B cell (primary cell): ENCODE data around the gene FRMD4A.

Experiments
- EZH2 ChIP-seq: IDR thresholded peaks from 2 replicates; pipeline ENCODE4 v1.6.1; 2012; ENCODE audit warnings: borderline replicate concordance, low read depth, mild to moderate bottlenecking, moderate library complexity, low read length; ENCODE audit not compliant: insufficient read depth, poor library complexity, severe bottlenecking
- TF ChIP-seq, protein P1 (sequence below): fragments of 200-600 bp; IDR thresholded peaks from one replicate; pipeline ENCODE4 v1.8.0; 2022; ENCODE audit warnings: antibody characterized with exemption, mild to moderate bottlenecking

DNA sequence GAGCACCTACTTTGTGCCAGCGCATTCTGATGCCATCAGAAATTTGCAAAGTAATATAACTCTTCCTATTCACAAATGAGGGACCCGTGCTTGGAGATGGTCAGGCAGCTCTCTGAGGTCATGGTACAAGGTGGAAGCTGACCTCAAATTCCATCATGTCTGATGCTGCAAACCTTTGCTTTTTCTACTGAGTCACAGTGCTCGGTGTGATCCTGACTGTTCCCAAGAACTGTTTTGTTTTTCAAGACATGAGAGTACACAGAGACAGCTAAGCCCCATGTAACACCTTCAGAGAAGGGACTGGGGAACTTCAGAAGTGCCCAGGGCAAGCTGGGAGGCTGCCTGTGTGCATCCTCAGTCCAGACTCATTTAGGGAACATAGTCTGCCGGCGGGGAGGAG, 111.3 kb downstream of the FRMD4A start:
- TF ChIP-seq, protein P1, sequence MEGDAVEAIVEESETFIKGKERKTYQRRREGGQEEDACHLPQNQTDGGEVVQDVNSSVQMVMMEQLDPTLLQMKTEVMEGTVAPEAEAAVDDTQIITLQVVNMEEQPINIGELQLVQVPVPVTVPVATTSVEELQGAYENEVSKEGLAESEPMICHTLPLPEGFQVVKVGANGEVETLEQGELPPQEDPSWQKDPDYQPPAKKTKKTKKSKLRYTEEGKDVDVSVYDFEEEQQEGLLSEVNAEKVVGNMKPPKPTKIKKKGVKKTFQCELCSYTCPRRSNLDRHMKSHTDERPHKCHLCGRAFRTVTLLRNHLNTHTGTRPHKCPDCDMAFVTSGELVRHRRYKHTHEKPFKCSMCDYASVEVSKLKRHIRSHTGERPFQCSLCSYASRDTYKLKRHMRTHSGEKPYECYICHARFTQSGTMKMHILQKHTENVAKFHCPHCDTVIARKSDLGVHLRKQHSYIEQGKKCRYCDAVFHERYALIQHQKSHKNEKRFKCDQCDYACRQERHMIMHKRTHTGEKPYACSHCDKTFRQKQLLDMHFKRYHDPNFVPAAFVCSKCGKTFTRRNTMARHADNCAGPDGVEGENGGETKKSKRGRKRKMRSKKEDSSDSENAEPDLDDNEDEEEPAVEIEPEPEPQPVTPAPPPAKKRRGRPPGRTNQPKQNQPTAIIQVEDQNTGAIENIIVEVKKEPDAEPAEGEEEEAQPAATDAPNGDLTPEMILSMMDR, result no peak
- no peak for TF ChIP-seq EZH2
